Suppressor macrophage treated with lipopolysaccharide for 4 hours (primary cell): ENCODE measurements around the gene RAB39B.

Experiments
- DNase-seq: peaks from one replicate; pipeline ENCODE4 v3.0.0-alpha.2; 2020

The RAB39B gene

DNA sequence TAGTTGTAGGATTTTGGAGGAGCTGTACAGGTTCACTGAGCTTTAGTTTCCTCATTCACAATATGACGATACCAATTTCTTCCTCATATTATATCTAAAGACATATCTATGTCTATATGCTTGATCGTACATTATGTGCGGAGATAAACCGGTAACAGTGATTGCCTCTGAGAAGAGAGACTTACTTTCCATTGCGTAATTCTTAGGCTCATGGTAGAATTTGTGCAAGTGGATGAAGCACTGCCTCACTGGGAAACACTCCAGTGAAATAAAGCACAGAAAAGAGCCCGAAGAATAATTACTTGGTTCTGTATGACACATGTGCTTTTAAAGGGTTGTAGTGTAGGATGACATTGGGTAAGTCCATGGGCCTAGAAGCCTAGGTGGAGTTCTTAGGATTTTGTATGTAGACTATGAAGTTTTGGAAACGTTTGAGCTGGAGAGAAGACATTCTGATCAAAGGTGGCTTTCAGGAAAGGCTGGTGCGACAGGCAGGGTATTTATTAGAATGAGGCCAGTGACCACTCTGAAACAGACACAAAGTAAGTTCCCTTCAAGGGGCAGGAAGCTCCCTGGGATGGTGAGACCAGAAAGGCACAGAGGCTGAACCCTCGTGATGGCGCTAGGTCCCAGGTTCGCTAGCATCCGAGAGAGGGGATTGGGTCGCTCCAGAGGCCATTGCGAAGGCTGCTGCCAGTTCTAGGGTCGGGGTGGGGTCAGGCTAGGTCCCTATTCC, 48.7 kb downstream of the RAB39B start:
- DNase-seq: no peak

- DNase-seq: no peak
Measured at GRCh38 chrX:155213731-155214130, 50.6 kb downstream of the RAB39B start.

DNA sequence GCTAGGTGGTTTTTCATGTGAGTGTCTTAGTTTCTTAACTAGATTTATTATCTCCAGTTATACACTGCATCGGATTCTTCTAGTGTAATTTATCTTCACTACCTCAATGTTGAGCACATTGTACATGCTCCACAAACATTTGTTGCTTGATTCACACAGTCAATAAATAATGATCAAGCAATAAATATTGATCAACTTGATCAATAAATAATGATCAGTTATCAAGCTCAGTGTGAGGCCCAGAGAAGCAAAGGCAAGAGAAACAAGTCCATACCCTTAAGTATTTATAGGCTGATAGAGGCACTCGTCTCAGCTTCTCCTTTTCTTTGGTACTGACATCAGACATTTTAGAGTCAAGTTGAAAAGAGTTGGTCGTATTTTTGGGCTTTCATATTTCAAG, 53.1 kb downstream of the RAB39B start:
- DNase-seq: no peak
